NT2/D1 (cell line): ENCODE results near the gene BLM.

Experiments used
- YY1 ChIP-seq: IDR thresholded peaks from 2 replicates; pipeline ENCODE4 v1.6.1; 2011; ENCODE audit not compliant: insufficient read length, insufficient read depth
- ZNF274 ChIP-seq: IDR thresholded peaks from 2 replicates; pipeline ENCODE4 v1.6.1; 2011; ENCODE audit warnings: mild to moderate bottlenecking, low read depth, low read length

DNA sequence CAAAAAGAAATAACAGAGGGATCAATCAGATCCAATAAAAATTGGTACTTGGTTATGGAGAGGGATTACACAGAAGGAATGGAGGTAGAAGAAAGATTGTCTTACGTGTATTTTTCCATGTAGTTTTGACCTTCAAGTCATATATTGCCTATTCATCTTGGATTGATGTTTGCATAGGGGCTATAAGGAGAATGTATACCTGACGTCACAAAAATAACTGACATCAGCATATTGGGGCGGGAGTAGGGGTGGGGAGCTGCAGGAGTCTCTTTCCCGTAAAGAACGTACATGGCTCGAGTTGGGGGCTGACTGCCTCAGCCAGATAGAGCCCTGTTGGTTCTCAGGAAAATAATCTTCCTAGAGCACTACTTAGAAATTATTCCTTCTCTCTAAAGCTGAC is 145.3 kb downstream of the BLM start:
- TF ChIP-seq YY1 (no peak), ZNF274 (no peak)
